Measurements from ENCODE around the gene DUSP22. TPM values are rescaled to one million over a fixed set of nuclear protein-coding genes. Genes with fewer than 3 reads are reported as not detected.
A peak's percentile ranks its signal among the peaks of the same experiment; 100 is the strongest.

DUSP22 gene
- total and polyA plus RNA-seq, 8 donors = 15.6 to 338 (median 34.8) TPM

DNA sequence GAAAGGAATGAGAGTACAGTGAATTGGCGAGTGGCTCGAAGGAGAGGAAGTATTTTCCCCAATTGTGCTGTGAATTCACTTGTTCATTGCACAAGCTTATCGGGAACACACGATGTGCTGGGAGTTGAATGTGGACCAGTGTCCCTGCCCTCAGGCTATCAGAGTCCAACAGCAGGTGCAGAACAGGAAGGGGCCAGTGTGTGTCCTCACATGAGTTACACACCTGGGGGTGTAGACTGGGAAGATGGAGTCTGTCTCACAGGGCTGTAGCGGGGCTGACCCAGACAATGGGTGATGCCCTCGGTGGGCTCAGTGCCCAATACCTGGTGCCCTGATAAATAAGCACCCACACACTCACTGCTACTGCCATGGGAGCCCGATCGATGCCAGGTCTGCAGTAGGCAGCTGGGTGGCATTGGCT lies 14.4 kb downstream of the DUSP22 start:
- intact Hi-C loops (cut with DNase I; ENCODE audit: low total_unique reads) = no loop called here
- whole genome bisulfite sequencing, 5 donors = 52 to 71% (median 60%) methylated on average over 8 of the region's 8 CpGs
- H3K4me1 ChIP-seq = peaks cover 22 to 38% (median 32%) of the 10 kb centered on the region in 4 donors
- H3K36me3 ChIP-seq = peaks cover 0 to 13% (median 5%) of the 10 kb centered on the region in 4 donors
- no peaks in the 10 kb centered on the region for H3K9me3 ChIP-seq
- no peaks in the 10 kb centered on the region for H3K27me3 ChIP-seq
- H3K27ac ChIP-seq = peak overlapping the region in 4 of 5 donors; percentile 22 to 60 (median 48)
- TF ChIP-seq POLR2AphosphoS5 (IDR thresholded peaks at IDR 0.05) (peak in 2 of 3 donors; percentile 58 to 69), EP300 (IDR thresholded peaks at IDR 0.05) (no peak), POLR2A (IDR thresholded peaks at IDR 0.05) (no peak)
- TF ChIP-seq, protein P1, sequence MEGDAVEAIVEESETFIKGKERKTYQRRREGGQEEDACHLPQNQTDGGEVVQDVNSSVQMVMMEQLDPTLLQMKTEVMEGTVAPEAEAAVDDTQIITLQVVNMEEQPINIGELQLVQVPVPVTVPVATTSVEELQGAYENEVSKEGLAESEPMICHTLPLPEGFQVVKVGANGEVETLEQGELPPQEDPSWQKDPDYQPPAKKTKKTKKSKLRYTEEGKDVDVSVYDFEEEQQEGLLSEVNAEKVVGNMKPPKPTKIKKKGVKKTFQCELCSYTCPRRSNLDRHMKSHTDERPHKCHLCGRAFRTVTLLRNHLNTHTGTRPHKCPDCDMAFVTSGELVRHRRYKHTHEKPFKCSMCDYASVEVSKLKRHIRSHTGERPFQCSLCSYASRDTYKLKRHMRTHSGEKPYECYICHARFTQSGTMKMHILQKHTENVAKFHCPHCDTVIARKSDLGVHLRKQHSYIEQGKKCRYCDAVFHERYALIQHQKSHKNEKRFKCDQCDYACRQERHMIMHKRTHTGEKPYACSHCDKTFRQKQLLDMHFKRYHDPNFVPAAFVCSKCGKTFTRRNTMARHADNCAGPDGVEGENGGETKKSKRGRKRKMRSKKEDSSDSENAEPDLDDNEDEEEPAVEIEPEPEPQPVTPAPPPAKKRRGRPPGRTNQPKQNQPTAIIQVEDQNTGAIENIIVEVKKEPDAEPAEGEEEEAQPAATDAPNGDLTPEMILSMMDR (IDR thresholded peaks at IDR 0.05) = no peak
- DNase-seq = peak; percentile 43 to 63
- H3K4me3 ChIP-seq = no peak overlapping the region

DNA sequence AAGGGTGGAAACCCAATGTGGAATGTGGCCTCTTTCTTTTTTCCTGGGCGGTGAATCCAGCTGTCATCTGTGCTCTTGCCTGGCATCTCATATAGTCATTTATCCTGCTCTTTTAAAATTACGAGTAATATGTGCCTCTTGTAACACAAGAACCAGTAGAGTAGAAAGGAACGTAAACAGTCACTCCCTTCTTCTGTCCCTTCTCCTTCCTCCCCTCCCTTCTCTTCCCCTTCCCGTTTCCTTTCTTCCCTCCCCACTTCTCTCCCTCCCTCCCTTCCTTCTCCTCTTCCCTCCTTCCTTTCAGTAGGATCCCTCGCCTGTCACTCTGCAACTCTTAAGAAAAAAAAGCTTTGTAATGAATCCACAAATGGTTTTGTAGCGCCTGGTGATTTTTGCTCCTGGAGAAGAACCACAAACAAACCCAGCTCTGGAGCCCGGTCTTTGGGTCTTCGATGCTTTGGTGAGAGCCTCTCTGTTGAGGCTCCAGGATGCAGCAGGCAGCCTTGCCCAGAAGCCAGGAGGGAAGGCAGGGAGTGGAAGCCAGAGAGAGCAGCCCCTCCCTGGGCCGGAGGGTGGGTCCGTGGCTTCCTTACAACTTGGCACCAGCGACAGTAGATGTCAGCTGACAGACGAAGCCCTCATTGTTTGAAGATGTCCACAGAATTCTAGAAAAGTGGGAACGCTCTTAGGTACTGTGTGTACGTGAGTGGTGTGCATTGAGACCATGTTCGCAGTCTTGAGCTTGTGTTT lies 15.0 kb downstream of the DUSP22 start:
- peak overlapping the region in 4 of 5 donors; percentile 22 to 60 (median 48) for H3K27ac ChIP-seq
- TF ChIP-seq POLR2AphosphoS5 (IDR thresholded peaks at IDR 0.05) = no peak
- TF ChIP-seq EP300 (IDR thresholded peaks at IDR 0.05) = no peak
- TF ChIP-seq POLR2A (IDR thresholded peaks at IDR 0.05) = no peak
- TF ChIP-seq, protein P1 (IDR thresholded peaks at IDR 0.05) = no peak
- 64 to 69% (median 68%) methylated on average over 15 of the region's 15 CpGs for WGBS, 5 donors
- H3K27me3 ChIP-seq = no peaks in the 10 kb centered on the region
- DNase-seq = peak in 1 of 2 donors; percentile 21
- no peak overlapping the region for H3K4me3 ChIP-seq
- H3K36me3 ChIP-seq = peaks cover 0 to 13% (median 4%) of the 10 kb centered on the region in 4 donors
- peaks cover 25 to 44% (median 37%) of the 10 kb centered on the region in 4 donors for H3K4me1 ChIP-seq
- intact Hi-C loops (cut with DNase I; ENCODE audit: low total_unique reads) = no loop called here
- H3K9me3 ChIP-seq = no peaks in the 10 kb centered on the region

DNA sequence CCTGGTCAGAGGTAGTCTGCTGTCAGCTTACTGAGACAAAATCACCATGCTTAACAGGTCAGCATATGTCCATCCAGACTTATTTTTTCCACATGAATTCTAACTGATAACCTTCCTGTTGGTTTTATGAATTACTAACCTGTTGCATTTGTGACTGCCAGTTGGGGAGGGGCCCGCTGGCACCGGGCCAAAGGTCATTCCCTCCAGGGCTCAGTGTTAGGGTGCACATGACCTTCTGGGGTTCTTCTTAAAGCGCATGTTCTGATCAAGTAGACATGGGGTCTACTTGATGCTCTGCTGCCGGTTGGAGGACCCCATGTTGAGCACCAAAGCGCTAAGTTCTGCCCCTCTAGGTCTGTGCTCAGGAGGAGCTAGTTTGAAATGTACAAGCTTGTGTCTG lies 15.6 kb downstream of the DUSP22 start:
- intact Hi-C loops (cut with DNase I; ENCODE audit: low total_unique reads) = no loop called here
- DNase-seq = no peak
- Histone ChIP-seq H3K36me3 (peaks cover 0 to 13% (median 3%) of the 10 kb centered on the region in 4 donors), H3K27me3 (no peaks in the 10 kb centered on the region), H3K4me3 (no peak overlapping the region), H3K9me3 (no peaks in the 10 kb centered on the region), H3K27ac (no peak overlapping the region), H3K4me1 (peaks cover 32 to 50% (median 41%) of the 10 kb centered on the region in 4 donors)
- WGBS, 5 donors = 63 to 81% (median 77%) methylated on average over 5 of the region's 5 CpGs
- TF ChIP-seq POLR2AphosphoS5 (IDR thresholded peaks at IDR 0.05) (no peak), EP300 (IDR thresholded peaks at IDR 0.05) (no peak), POLR2A (IDR thresholded peaks at IDR 0.05) (no peak)
- TF ChIP-seq, protein P1 (IDR thresholded peaks at IDR 0.05) = no peak

DNA sequence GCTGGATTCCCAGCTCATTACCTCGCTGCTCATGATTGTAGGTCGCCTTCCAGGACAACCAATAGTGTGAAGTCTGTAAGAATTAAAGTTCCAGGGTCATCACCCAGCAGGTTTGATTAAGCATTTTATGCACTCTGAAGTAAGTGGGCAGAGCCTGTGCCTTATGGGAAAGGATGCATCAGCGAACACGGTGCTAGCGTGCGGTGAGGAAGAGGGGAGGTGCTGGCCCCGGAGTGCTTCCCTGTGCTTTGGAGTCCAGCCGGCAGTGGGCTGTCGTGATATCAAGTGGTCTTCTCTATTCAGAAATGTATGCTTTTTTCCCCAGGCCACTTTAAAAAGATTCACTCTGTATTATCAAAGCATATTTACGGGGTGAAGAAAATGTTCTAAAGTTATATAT lies 16.0 kb downstream of the DUSP22 start:
- intact Hi-C loops (cut with DNase I; ENCODE audit: low total_unique reads) = no loop called here
- H3K9me3 ChIP-seq = no peaks in the 10 kb centered on the region
- H3K27ac ChIP-seq = no peak overlapping the region
- TF ChIP-seq, protein P1 (IDR thresholded peaks at IDR 0.05) = no peak
- TF ChIP-seq EP300 (IDR thresholded peaks at IDR 0.05) (no peak), POLR2AphosphoS5 (IDR thresholded peaks at IDR 0.05) (no peak), POLR2A (IDR thresholded peaks at IDR 0.05) (no peak)
- DNase-seq = no peak
- no peak overlapping the region for H3K4me3 ChIP-seq
- H3K4me1 ChIP-seq = peaks cover 35 to 54% (median 45%) of the 10 kb centered on the region in 4 donors
- H3K27me3 ChIP-seq = no peaks in the 10 kb centered on the region
- peaks cover 0 to 13% (median 3%) of the 10 kb centered on the region in 4 donors for H3K36me3 ChIP-seq
- 86 to 91% (median 89%) methylated on average over 10 of the region's 10 CpGs for WGBS, 5 donors

Measured in stomach (tissue), 9 donors.